GM12865 (cell line): ENCODE data around the gene TSPAN12.

Experiments
- DNase-seq: peaks from one replicate; pipeline ENCODE4 v3.0.0; 2010; ENCODE audit warnings: low read depth
- H3K4me3 ChIP-seq: 2 replicates; pipeline ENCODE4 v1.5.1; 2011; ENCODE audit warnings: mild to moderate bottlenecking, low read depth, low read length, control low read depth
- CTCF ChIP-seq: IDR thresholded peaks from 2 replicates; pipeline ENCODE4 v1.5.1; 2011; ENCODE audit warnings: low read length, control low read depth, low read depth, inconsistent platforms; ENCODE audit not compliant: insufficient read depth; ENCODE audit errors: missing control alignments

The TSPAN12 gene

GRCh38 chr7:120806669-120807068, 51.3 kb downstream of the TSPAN12 start:
- peak; percentile 33 for DNase-seq
- TF ChIP-seq CTCF: no peak
- H3K4me3 ChIP-seq: no peak overlapping the region

DNA sequence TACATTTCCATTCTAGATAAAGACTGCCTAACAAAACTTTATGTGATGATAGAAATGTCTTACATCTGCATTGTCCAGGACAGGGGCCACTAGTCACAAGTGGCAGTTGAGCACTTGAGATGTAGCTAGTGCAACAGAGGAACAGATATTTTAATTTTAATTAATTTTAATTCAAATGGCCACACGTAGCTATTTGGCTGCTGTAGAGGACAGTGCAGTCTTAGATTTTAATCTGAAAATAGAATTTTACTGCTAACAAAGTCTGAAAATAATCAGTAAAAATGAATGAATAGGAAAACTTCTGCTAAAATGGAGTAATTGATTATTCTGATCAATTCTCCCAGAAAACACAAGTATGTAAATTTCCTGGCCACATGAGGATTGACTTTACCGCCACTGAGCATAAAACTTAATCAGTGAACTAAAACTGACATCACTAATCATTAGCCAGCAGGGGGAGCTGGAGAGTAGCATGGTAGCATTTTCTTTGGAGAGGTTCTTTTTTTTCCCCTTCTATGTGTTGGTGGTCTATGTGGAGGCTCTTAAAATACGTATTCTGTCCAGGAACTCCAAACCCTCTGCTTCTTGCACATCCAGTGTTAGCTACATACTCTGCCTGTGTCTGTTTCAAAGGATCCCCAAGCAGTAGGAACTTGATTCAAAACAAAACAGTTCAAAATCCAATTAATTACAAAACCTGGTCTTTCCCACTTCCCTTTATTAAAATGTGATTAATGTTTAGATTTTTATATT, 52.1 kb downstream of the TSPAN12 start:
- peak; percentile 76 for TF ChIP-seq CTCF
- peak; percentile 79 for DNase-seq
- no peak overlapping the region for H3K4me3 ChIP-seq

GRCh38 chr7:120802751-120803150, 55.2 kb downstream of the TSPAN12 start:
- TF ChIP-seq CTCF: no peak
- no peak overlapping the region for H3K4me3 ChIP-seq
- no peak for DNase-seq

DNA sequence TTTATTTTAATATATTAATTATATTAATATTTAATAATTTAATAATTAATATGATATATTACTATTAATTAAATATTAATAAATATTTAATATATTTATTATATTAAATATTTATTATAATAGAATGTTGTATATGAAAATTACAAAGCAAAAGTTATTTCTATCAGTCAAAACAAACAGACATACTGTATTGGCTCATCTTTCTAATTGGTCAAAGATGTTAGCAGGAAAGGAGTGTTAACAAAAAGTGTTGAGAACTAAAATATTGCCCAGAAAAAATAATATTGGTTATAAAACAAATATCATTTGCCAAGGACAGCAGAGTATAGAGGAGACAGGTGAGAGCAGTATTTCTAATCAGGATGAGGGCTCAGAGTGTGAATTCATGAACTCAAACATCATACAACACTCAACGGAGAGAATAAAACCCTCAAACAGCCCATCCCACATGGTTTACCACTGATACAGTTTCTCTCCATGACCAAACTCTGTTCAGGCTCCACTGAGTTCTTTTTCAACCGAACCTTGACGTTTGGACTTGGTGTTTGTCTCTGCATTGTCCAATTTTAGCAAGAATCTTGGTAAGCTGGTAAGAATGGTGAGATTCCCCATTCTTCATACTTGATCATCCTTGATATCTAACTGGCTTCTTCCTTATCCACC, 58.0 kb downstream of the TSPAN12 start:
- DNase-seq: no peak
- no peak overlapping the region for H3K4me3 ChIP-seq
- TF ChIP-seq CTCF: no peak

DNA sequence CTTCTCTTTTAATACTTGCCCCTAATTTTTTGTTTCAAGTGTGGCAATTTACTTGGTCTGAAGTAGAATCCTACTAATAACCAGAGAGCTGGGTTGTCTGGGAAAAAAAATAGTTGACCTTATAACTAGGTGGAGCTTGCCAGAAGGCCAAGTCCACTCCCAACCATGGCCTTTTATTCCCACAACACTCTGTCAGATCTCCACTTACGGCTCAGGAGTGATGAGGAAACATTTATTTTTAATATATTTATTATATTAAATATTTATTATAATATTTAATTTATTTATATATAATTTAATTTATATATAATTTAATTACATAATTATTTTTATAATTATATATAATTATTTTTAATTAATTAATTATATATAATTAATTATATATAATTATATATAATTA, 58.8 kb downstream of the TSPAN12 start:
- no peak for DNase-seq
- no peak overlapping the region for H3K4me3 ChIP-seq
- no peak for TF ChIP-seq CTCF

GRCh38 chr7:120797026-120797645, 60.8 kb downstream of the TSPAN12 start:
- no peak overlapping the region for H3K4me3 ChIP-seq
- no peak for TF ChIP-seq CTCF
- no peak for DNase-seq
